IMR-90 (cell line): Measurements from ENCODE around the gene PTX4. TPM values are rescaled to one million over a fixed set of nuclear protein-coding genes. Genes with fewer than 3 reads are reported as not detected.

ENCODE experiments used
- ATAC-seq: fragments of 200-7000 bp; cut with Tn5 transposase; 2 replicates; pipeline ENCODE4 v1.9.1; 2020; ENCODE audit warnings: low read depth, mild to moderate bottlenecking, moderate library complexity
- BruUV-seq: library from RNA; stranded (reverse); fragments of 400-500 nt; replicated peaks from 2 replicates; lab custom pipeline; 2021; lab: Mats Ljungman, UMichigan
- CTCF ChIA-PET: fragments of 300-600 bp; formaldehyde crosslinking; extraction: SDS; loops from one replicate; lab custom pipeline; 2021; ENCODE audit warnings: antibody characterized with exemption; lab: Yijun Ruan, JAX
- POLR2A ChIA-PET: fragments of 300-600 bp; sonication (Branson Sonifier 250); formaldehyde crosslinking; loops from one replicate; lab custom pipeline; 2022; ENCODE audit warnings: antibody characterized with exemption; ENCODE audit not compliant: unreplicated experiment; lab: Charles Lee
- DNase-seq: peaks from one replicate; pipeline ENCODE4 v3.0.0; 2013
- H2AFZ ChIP-seq: replicated peaks from 2 replicates; pipeline ENCODE3; 2013; ENCODE audit warnings: low read length, mild to moderate bottlenecking; ENCODE audit not compliant: poor library complexity
- H2AK5ac ChIP-seq: 2 replicates; pipeline ENCODE4 v1.6.1; 2013; ENCODE audit warnings: low read depth, low read length, inconsistent platforms
- H2AK9ac ChIP-seq: replicated peaks from 2 replicates; pipeline ENCODE3; 2013; ENCODE audit warnings: mild to moderate bottlenecking, low read depth, low read length, moderate library complexity; ENCODE audit not compliant: poor library complexity
- H2BK120ac ChIP-seq: 2 replicates; pipeline ENCODE4 v1.6.1; 2013; ENCODE audit warnings: low read depth, low read length, inconsistent platforms
- H2BK15ac ChIP-seq: 3 replicates; pipeline ENCODE4 v1.6.1; 2013; ENCODE audit warnings: low read depth, low read length, inconsistent platforms
- H2BK20ac ChIP-seq: 2 replicates; pipeline ENCODE4 v1.6.1; 2013; ENCODE audit warnings: low read depth, mild to moderate bottlenecking, inconsistent platforms, low read length, moderate library complexity
- H2BK5ac ChIP-seq: 2 replicates; pipeline ENCODE4 v1.6.1; 2013; ENCODE audit warnings: mild to moderate bottlenecking, low read depth, low read length, inconsistent platforms; ENCODE audit not compliant: poor library complexity, severe bottlenecking
- H3K14ac ChIP-seq: replicated peaks from 2 replicates; pipeline ENCODE4 v1.6.1; 2013; ENCODE audit warnings: low read depth, low read length, inconsistent platforms
- H3K18ac ChIP-seq: 2 replicates; pipeline ENCODE4 v1.6.1; 2013; ENCODE audit warnings: low read depth, low read length, control low read depth
- H3K23ac ChIP-seq: 2 replicates; pipeline ENCODE4 v1.6.1; 2013; ENCODE audit warnings: low read depth, low read length, inconsistent platforms
- H3K27ac ChIP-seq: 2 replicates; pipeline ENCODE4 v1.5.1; 2013; ENCODE audit warnings: mild to moderate bottlenecking, control low read depth, low read length; ENCODE audit not compliant: insufficient read depth
- H3K27me3 ChIP-seq: 2 replicates; pipeline ENCODE4 v1.6.1; 2013; ENCODE audit warnings: low read length; ENCODE audit not compliant: control insufficient read depth, insufficient read depth
- H3K36me3 ChIP-seq: 2 replicates; pipeline ENCODE4 v1.6.1; 2013; ENCODE audit warnings: low read length, mixed read lengths; ENCODE audit not compliant: control insufficient read depth, insufficient read depth
- H3K4ac ChIP-seq: 2 replicates; pipeline ENCODE4 v1.6.1; 2013; ENCODE audit warnings: low read depth, low read length, inconsistent platforms
- H3K4me1 ChIP-seq: 2 replicates; pipeline ENCODE4 v1.6.1; 2013; ENCODE audit warnings: low read length, mixed read lengths; ENCODE audit not compliant: control insufficient read depth, insufficient read depth
- H3K4me2 ChIP-seq: 2 replicates; pipeline ENCODE4 v1.6.1; 2013; ENCODE audit warnings: low read depth, mild to moderate bottlenecking, control low read depth, low read length, moderate library complexity
- H3K4me3 ChIP-seq: 2 replicates; pipeline ENCODE4 v1.5.1; 2013; ENCODE audit warnings: low read depth, mild to moderate bottlenecking, control low read depth, low read length, moderate library complexity; ENCODE audit not compliant: insufficient read depth
- H3K56ac ChIP-seq: 2 replicates; pipeline ENCODE4 v1.6.1; 2013; ENCODE audit warnings: low read length, inconsistent platforms; ENCODE audit not compliant: insufficient read depth; ENCODE audit errors: extremely low read depth
- H3K79me1 ChIP-seq, 2 experiments: 2 replicates each; pipeline ENCODE4 v1.6.1; 2013; ENCODE audit warnings: low read length in 2 of 2, inconsistent platforms in 1 of 2, low read depth in 1 of 2
- H3K9ac ChIP-seq: 2 replicates; pipeline ENCODE4 v1.6.1; 2013; ENCODE audit warnings: low read depth, low read length, control low read depth
- H3K9me1 ChIP-seq: 2 replicates; pipeline ENCODE4 v1.6.1; 2013; ENCODE audit warnings: low read length, inconsistent platforms; ENCODE audit not compliant: insufficient read depth
- H3K9me3 ChIP-seq: 2 replicates; pipeline ENCODE4 v1.6.1; 2013; ENCODE audit warnings: low read length; ENCODE audit not compliant: control insufficient read depth, insufficient read depth
- H4K20me1 ChIP-seq: 2 replicates; pipeline ENCODE4 v1.6.1; 2013; ENCODE audit warnings: low read length, inconsistent platforms; ENCODE audit not compliant: insufficient read depth
- H4K5ac ChIP-seq: 2 replicates; pipeline ENCODE4 v1.6.1; 2013; ENCODE audit warnings: mild to moderate bottlenecking, low read depth, low read length, control low read depth
- H4K8ac ChIP-seq, 2 experiments: 2 replicates each; pipeline ENCODE4 v1.6.1; 2013; ENCODE audit warnings: low read depth in 2 of 2, low read length in 2 of 2, control low read depth in 1 of 2, inconsistent platforms in 1 of 2
- H4K91ac ChIP-seq: 2 replicates; pipeline ENCODE4 v1.6.1; 2013; ENCODE audit warnings: low read depth, low read length, inconsistent platforms; ENCODE audit not compliant: insufficient read depth
- MXI1 ChIP-seq: IDR thresholded peaks from 2 replicates; pipeline ENCODE4 v1.6.1; 2012; ENCODE audit warnings: low read depth, mild to moderate bottlenecking, low read length, moderate library complexity, borderline replicate concordance
- WGBS, 2 experiments: methylation state at CpG; one replicate each; pipeline versions ENCODE4 v1.1.5 to v1.1.7; 2013; ENCODE audit warnings: missing lambda C conversion rate in 2 of 2; ENCODE audit not compliant: insufficient read length in 1 of 2; ENCODE audit errors: extremely low coverage in 2 of 2; 5-methylcytosine and 5-hydroxymethylcytosine counted together
- dilution Hi-C: fragments of 300-500 bp; cut with HindIII; formaldehyde crosslinking; loops from one replicate; pipeline ENCODE4 v1.14.3; 2018; ENCODE audit warnings: low sequenced_read_pairs; ENCODE audit not compliant: unreplicated experiment
- in situ Hi-C: fragments of 300-500 bp; cut with MboI; formaldehyde crosslinking; loops from 3 replicates; pipeline ENCODE4 v1.14.3; 2019; ENCODE audit warnings: low sequenced_read_pairs, inconsistent platforms, mixed read lengths
- intact Hi-C: fragments of 100-400 bp; cut with micrococcal nuclease; formaldehyde crosslinking; loops from 2 replicates; pipeline ENCODE4 v1.10.0; 2022
- polyA plus RNA-seq, 3 experiments: library from polyadenylated mRNA; depleted of rRNA; stranded (reverse); fragments of >200 nt; gene quantifications; 2 replicates each; pipeline ENCODE4 v1.2.3, GENCODE V29; 2012; ENCODE audit warnings: low replicate concordance in 1 of 3
- total RNA-seq: library from RNA; depleted of rRNA; stranded (reverse); fragments of >200 nt; gene quantifications from 2 replicates; pipeline ENCODE4 v1.2.3, GENCODE V29; 2012

PTX4 gene
- total and polyA plus RNA-seq, 2 of the 4 experiments (the other 2 are of a cell fraction) = 0.07 TPM; not detected in 1

DNA sequence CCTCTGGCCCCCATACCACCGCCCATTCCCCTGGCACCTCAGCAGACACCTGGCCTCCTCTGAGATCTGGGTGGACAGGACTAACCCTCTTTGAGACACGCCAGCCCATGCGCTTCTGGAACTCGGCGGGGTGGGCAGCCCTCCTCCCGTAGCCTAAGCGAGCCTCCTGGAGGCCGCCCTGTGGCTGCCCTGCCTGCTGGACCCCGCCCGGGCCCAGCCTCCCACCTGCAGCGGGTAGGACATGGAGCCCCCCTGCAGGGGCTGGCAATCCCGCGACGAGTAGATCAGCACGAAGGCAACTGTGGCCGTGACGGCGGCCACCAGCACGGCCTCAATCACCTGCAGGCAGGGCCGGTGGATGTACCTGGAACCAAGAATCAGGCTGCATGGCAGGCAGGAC, 36.2 kb downstream of the PTX4 start:
- Histone ChIP-seq H3K9me3 (no peaks in the 10 kb centered on the region), H2BK15ac (no peak overlapping the region), H3K56ac (no peak overlapping the region), H4K5ac (no peak overlapping the region), H3K4me1 (no peaks in the 10 kb centered on the region), H3K4ac (no peak overlapping the region), H3K4me2 (no peak overlapping the region), H2AK9ac (no peak overlapping the region), H2AK5ac (no peak overlapping the region), H3K9ac (no peak overlapping the region), H3K27me3 (no peaks in the 10 kb centered on the region), H4K8ac (no peak overlapping the region), H3K27ac (no peak overlapping the region), H3K14ac (no peak overlapping the region), H3K9me1 (no peaks in the 10 kb centered on the region), H3K36me3 (peaks cover 53% of the 10 kb centered on the region), H3K4me3 (no peak overlapping the region), H4K20me1 (no peaks in the 10 kb centered on the region), H2AFZ (no peak overlapping the region), H3K18ac (no peak overlapping the region), H2BK5ac (no peak overlapping the region), H3K79me1 (no peaks in the 10 kb centered on the region), H2BK120ac (no peak overlapping the region), H4K91ac (no peak overlapping the region), H3K23ac (no peak overlapping the region), H2BK20ac (no peak overlapping the region)
- ChIA-PET CTCF (no interaction called here), POLR2A (no interaction called here)
- WGBS, 2 experiments = 97% methylated on average over 13 of the region's 20 CpGs; no CpG with 5 or more reads in 1 of the 2 experiments
- no peak for DNase-seq
- intact Hi-C loops (no loop called here), in situ Hi-C loops (no loop called here), dilution Hi-C loops (no loop called here)
- BruUV-seq = no TSS peak
- no peak for TF ChIP-seq MXI1
- no peak for ATAC-seq
